NCI-H2171 (cell line): ENCODE measurements around the gene TFRC.
A peak's percentile ranks its signal among the peaks of the same experiment; 100 is the strongest.
"Not testable (repeated sequence)": the region's sequence is repeated elsewhere in the genome, so short reads cannot be mapped to it uniquely, and the experiment has no call there.

ENCODE experiments used
- DNase-seq: peaks from one replicate; lab custom pipeline; 2025; lab: John Stamatoyannopoulos, UW

Gene TFRC

GRCh38 chr3:196081002-196081833 is 672 bp downstream of the TFRC start:
- peak; percentile 68 for DNase-seq

GRCh38 chr3:196080101-196080846 is 1.6 kb downstream of the TFRC start:
- not testable (repeated sequence) for DNase-seq

- DNase-seq: no peak
Measured at GRCh38 chr3:196079682-196080081, 2.2 kb downstream of the TFRC start.

- no peak for DNase-seq
Measured at GRCh38 chr3:196075013-196075412, 6.9 kb downstream of the TFRC start.

GRCh38 chr3:196073255-196073753 is 8.6 kb downstream of the TFRC start:
- DNase-seq: peak; percentile 17

GRCh38 chr3:196072313-196072712 is 9.6 kb downstream of the TFRC start:
- no peak for DNase-seq

GRCh38 chr3:196068812-196069211 is 13.1 kb downstream of the TFRC start:
- not testable (repeated sequence) for DNase-seq

GRCh38 chr3:196067439-196067838 is 14.5 kb downstream of the TFRC start:
- no peak for DNase-seq

- DNase-seq: no peak
Measured at GRCh38 chr3:196063971-196064370, 17.9 kb downstream of the TFRC start.

- DNase-seq: no peak
Measured at GRCh38 chr3:196063456-196063855, 18.4 kb downstream of the TFRC start.

- no peak for DNase-seq
Measured at GRCh38 chr3:196063049-196063448, 18.8 kb downstream of the TFRC start.

- DNase-seq: no peak
Measured at GRCh38 chr3:196060834-196061233, 21.1 kb downstream of the TFRC start.

- DNase-seq: no peak
Measured at GRCh38 chr3:196057760-196058331, 24.0 kb downstream of the TFRC start.

DNA sequence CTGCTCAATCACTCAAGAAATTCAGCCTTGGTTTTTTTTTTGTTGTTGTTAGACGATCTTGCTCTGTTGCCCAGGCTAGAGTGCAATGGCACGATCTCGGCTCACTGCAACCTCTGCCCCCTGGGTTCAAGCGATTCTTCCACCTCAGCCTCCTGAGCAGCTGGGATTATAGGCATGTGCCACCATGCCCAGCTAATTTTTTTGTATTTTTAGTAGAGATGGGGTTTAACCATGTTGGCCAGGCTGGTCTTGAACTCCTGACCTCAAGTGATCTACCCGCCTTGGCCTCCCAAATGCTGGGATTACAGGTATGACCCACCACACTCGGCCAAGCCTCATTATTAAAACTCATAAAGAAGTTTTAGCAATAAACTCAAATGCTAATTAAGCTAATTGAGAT is 25.5 kb downstream of the TFRC start:
- not testable (repeated sequence) for DNase-seq

- DNase-seq: no peak
Measured at GRCh38 chr3:196055683-196056270, 26.1 kb downstream of the TFRC start.

GRCh38 chr3:196055240-196055639 is 26.6 kb downstream of the TFRC start:
- no peak for DNase-seq

GRCh38 chr3:196054661-196055060 is 27.2 kb downstream of the TFRC start:
- no peak for DNase-seq

DNA sequence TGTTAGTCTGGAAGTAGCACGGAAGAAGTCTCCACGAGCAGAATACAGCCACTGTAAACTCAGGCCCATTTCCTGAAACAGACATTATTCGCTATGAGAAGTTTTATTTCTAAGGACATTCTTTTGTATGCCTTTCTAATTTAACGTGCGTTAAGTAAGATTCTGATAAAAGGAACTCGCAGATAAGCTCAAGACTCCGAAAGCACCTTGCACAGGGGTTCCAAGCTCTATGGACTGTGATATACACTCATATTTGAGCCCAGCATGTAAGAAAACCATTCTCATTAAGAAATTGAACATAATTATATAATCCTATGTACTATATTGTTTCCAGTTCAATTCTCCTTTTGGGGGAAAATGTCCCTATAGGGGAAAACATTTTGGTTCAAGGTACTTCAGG is 28.4 kb downstream of the TFRC start:
- no peak for DNase-seq

GRCh38 chr3:196051282-196052076 is 30.4 kb downstream of the TFRC start:
- no peak for DNase-seq

GRCh38 chr3:196050597-196050996 is 31.3 kb downstream of the TFRC start:
- DNase-seq: no peak

- DNase-seq: no peak
Measured at GRCh38 chr3:196049653-196050052, 32.2 kb downstream of the TFRC start.
